Activated CD4-positive, alpha-beta memory T cell treated with anti-CD3 and anti-CD28 coated beads for 36 hours (primary cell): ENCODE results near the gene WASHC1. TPM values are rescaled to one million over a fixed set of nuclear protein-coding genes. Genes with fewer than 3 reads are reported as not detected.
"Not testable (repeated sequence)": the region's sequence is repeated elsewhere in the genome, so short reads cannot be mapped to it uniquely, and the experiment has no call there.

ENCODE experiments used
- CTCF ChIA-PET: fragments of 350-600 bp; sonication (Branson Sonifier 250); formaldehyde crosslinking; loops from one replicate; lab custom pipeline; 2021; ENCODE audit warnings: antibody characterized with exemption, inconsistent platforms; lab: Charles Lee
- POLR2A ChIA-PET: fragments of 350-600 bp; sonication (Branson Sonifier 250); formaldehyde crosslinking; loops from one replicate; lab custom pipeline; 2021; ENCODE audit warnings: antibody characterized with exemption; lab: Charles Lee
- DNase-seq: peaks from one replicate; pipeline ENCODE4 v3.0.0-alpha.2; 2020
- H3K27ac Mint-ChIP-seq: one replicate; pipeline ENCODE4 v1.8.0; 2021; ENCODE audit warnings: mixed read lengths
- H3K27me3 Mint-ChIP-seq: one replicate; pipeline ENCODE4 v1.8.0; 2021; ENCODE audit warnings: mixed read lengths
- H3K36me3 Mint-ChIP-seq: one replicate; pipeline ENCODE4 v1.8.0; 2021; ENCODE audit warnings: mixed read lengths
- H3K4me1 Mint-ChIP-seq: one replicate; pipeline ENCODE4 v1.8.0; 2021; ENCODE audit warnings: low read depth, mixed read lengths
- H3K4me3 Mint-ChIP-seq: one replicate; pipeline ENCODE4 v1.8.0; 2021; ENCODE audit warnings: mild to moderate bottlenecking, mixed read lengths
- H3K9me3 Mint-ChIP-seq: one replicate; pipeline ENCODE4 v1.8.0; 2021; ENCODE audit warnings: mixed read lengths
- intact Hi-C: fragments of 100-400 bp; cut with micrococcal nuclease; formaldehyde crosslinking; loops from one replicate; pipeline ENCODE4 v1.15.1; 2023
- total RNA-seq, 2 experiments: library from RNA; stranded (reverse); gene quantifications; one replicate each; pipeline ENCODE4 v1.2.3, GENCODE V29; 2021

The WASHC1 gene, protein sequence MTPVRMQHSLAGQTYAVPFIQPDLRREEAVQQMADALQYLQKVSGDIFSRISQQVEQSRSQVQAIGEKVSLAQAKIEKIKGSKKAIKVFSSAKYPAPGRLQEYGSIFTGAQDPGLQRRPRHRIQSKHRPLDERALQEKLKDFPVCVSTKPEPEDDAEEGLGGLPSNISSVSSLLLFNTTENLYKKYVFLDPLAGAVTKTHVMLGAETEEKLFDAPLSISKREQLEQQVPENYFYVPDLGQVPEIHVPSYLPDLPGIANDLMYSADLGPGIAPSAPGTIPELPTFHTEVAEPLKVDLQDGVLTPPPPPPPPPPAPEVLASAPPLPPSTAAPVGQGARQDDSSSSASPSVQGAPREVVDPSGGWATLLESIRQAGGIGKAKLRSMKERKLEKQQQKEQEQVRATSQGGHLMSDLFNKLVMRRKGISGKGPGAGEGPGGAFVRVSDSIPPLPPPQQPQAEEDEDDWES
- 10 to 100 TPM; 20.8 to 22.3 TPM for total RNA-seq

DNA sequence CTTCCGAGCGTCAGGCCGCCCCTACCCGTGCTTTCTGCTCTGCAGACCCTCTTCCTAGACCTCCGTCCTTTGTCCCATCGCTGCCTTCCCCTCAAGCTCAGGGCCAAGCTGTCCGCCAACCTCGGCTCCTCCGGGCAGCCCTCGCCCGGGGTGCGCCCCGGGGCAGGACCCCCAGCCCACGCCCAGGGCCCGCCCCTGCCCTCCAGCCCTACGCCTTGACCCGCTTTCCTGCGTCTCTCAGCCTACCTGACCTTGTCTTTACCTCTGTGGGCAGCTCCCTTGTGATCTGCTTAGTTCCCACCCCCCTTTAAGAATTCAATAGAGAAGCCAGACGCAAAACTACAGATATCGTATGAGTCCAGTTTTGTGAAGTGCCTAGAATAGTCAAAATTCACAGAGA is at the start of gene WASHC1:
Gene WASHC1 (minus strand): TSS at position 101 of the 400 bp plus-strand sequence. CDS start 4,457 bp downstream, outside the sequence.
- CTCF ChIA-PET, H3K36me3 Mint-ChIP-seq, DNase-seq, H3K4me3 Mint-ChIP-seq, intact Hi-C loops, H3K27me3 Mint-ChIP-seq, H3K27ac Mint-ChIP-seq, H3K4me1 Mint-ChIP-seq, POLR2A ChIA-PET, H3K9me3 Mint-ChIP-seq: not testable (repeated sequence)

DNA sequence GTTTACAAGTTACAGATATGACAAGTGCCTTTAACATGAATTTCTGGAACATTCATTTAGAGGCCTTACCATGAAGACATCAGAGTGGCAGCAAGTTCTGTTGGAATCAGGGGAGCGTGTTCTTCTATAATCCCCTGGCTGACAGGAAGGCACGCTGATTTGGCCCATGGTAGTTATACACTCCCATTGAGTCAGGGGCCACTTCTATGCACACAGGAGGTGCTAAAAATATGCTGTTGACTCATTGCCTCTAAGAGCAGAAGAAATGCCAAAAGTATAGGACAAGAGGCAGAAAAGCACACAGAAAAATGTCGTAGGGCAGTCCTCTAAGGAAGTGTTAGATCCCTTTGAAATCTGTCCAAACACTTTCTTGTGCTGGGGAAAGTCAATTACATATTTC is 49.1 kb upstream of the WASHC1 start:
- H3K27me3 Mint-ChIP-seq, CTCF ChIA-PET, DNase-seq, H3K4me1 Mint-ChIP-seq, H3K9me3 Mint-ChIP-seq, H3K4me3 Mint-ChIP-seq, POLR2A ChIA-PET, H3K36me3 Mint-ChIP-seq, H3K27ac Mint-ChIP-seq, intact Hi-C loops: not testable (repeated sequence)

DNA sequence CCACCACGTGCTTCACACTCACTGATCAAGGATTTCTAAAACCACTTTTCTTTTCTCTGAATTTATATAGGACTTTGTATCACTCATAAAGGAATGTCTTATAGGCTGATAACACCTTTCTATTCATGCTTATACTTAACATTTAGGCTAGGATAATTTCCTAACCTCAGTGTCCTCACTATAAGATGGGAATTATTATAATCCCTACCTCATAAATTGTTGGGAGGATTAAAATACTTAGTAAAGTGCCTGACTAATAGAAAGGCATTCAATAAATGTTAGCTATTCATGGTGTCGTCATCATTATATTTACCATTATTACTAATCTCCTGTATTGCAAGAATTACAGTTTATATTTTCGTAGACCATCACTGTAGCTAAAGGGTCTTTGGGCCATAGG is 47.1 kb upstream of the WASHC1 start:
- CTCF ChIA-PET = not testable (repeated sequence)

DNA sequence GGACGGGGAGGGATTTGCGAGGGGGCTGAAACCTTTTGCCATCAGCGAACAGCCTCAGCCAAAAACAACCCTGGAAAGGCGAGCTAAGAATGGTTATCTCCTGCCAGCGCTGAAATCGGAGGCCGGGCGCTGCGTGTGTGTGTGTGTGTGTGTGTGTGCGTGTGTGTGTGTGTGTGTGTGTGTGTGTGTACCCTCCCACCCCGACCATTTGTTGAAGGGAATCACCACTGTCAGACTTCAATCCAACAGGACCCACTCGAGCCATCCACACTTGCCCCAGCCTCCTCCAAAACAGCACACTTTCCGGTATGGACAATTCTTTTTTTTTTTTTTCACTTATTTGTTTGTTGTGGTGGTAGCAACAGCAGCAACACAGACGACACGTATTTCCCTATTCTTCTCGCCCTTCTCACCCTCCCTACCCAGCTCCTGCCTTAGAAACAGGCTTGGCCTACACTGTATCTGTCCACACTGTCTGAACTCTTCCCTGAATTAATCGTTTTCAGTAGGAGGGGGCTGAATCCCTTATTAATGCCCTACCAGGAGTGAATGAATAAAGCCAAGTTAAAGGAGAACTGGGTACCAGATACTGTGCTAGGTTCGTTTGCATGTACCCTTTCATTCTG is 44.8 kb upstream of the WASHC1 start:
- intact Hi-C loops = not testable (repeated sequence)

More for the DNA sequence above, 47.1 kb upstream of the WASHC1 start:
- intact Hi-C loops, H3K4me1 Mint-ChIP-seq, POLR2A ChIA-PET, H3K9me3 Mint-ChIP-seq, DNase-seq, H3K27ac Mint-ChIP-seq, H3K4me3 Mint-ChIP-seq, H3K36me3 Mint-ChIP-seq, H3K27me3 Mint-ChIP-seq: not testable (repeated sequence)

DNA sequence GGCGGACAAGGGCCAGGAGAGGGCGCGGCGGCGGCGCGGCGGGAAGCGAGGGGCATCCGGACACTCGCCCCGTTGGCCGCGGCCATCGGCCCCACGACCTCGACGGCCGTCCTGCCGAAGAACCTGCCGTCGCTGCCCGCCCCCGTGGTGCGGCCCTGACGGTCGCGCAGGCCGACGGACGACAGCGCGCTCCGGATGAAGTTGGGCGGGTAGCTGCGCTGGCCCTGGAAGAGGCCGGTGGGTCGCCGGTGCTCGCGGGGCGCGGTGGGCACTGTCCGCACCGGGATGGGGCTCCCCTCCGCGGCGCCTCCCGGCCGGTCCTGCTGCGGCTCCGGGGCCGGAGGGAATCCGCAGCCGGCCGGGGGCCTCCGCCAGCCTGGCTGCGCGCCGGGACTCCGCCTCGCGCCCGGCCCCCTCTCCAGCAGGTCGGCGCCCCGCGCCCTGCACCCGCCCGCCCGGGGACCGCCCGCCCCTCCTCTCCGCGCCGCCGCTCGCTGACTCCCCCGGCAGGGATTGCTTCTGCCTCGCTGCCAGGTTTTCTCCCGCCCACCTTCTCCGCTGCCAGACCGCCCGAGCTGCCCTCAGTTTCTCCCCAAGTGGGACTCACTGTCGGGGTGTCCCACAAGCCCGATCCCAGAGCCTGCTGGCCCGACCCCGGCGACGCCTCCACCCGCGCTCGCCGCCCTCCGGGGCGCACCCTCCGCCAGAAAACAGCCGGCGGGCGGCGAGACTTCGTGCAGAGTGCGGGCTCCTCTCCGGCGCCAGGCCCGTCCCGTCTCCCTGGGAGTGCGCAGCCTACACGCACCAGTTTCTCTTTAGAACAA is 44.0 kb upstream of the WASHC1 start:
- H3K4me3 Mint-ChIP-seq = peak overlapping the region; percentile 71
- H3K27me3 Mint-ChIP-seq, H3K4me1 Mint-ChIP-seq, H3K27ac Mint-ChIP-seq, CTCF ChIA-PET, intact Hi-C loops, POLR2A ChIA-PET, H3K36me3 Mint-ChIP-seq, H3K9me3 Mint-ChIP-seq: not testable (repeated sequence)
- DNase-seq = peak; percentile 28

More for the DNA sequence above, 44.8 kb upstream of the WASHC1 start:
- H3K9me3 Mint-ChIP-seq, CTCF ChIA-PET, H3K27me3 Mint-ChIP-seq, POLR2A ChIA-PET, DNase-seq, H3K4me1 Mint-ChIP-seq, H3K36me3 Mint-ChIP-seq: not testable (repeated sequence)
- peak overlapping the region; percentile 71 for H3K4me3 Mint-ChIP-seq
- peak overlapping the region; percentile 33 for H3K27ac Mint-ChIP-seq

DNA sequence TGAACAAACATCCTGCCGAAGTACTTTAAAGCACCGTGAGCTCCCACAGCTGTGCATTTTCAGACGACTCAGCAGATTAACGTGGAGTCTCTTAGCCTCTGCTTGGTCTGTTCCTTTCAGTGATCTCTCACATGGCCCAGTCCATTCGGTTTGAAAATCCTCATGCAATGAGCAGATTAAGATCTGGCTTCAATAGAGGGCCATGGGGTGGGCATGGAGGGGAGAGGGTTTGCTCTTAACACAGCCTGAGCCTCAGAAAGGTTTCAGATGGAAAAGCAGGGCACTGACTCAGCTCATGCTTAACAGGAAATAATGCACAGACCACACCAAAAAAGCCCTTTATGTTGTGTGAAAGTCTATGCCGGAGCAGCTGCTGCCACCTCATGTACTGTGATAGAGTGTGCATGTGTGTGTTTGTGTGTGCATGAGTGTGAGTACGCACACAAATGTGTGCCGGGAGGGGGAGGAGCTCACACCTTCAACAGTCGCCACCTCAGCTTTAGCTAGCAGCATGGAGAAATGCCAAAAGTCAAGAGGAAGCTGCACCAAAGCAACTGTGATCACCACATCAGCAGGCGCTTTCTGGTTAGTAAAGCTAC is 33.9 kb upstream of the WASHC1 start:
- peak overlapping the region; percentile 54 for H3K4me3 Mint-ChIP-seq

DNA sequence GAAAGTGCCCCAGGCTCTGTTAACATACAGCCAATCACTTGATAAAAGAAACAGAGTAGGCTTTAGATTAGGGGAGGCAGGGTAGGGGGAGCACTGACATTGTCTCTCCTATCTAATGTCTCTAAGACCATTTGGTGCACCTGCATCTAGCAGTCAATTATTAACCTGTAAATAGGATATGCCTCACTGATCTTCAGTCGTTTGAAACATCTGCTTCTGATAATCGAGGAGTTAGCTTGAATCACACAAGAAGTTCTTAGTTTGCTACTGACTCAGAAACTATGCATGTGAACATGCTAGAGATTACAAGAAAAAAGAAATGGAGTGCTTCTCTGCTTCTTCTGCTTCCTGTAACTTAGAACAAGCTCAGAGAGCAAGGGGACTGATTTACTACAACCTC is 23.4 kb upstream of the WASHC1 start:
- H3K9me3 Mint-ChIP-seq, CTCF ChIA-PET, H3K27me3 Mint-ChIP-seq, intact Hi-C loops, H3K36me3 Mint-ChIP-seq, POLR2A ChIA-PET, H3K27ac Mint-ChIP-seq, H3K4me3 Mint-ChIP-seq, H3K4me1 Mint-ChIP-seq, DNase-seq: not testable (repeated sequence)

More for the DNA sequence above, 33.9 kb upstream of the WASHC1 start:
- H3K4me1 Mint-ChIP-seq = peaks cover 10% of the 10 kb centered on the region
- H3K36me3 Mint-ChIP-seq, POLR2A ChIA-PET, H3K9me3 Mint-ChIP-seq, H3K27me3 Mint-ChIP-seq, CTCF ChIA-PET, intact Hi-C loops: not testable (repeated sequence)
- DNase-seq = peak; percentile 74
- peak overlapping the region; percentile 65 for H3K27ac Mint-ChIP-seq

DNA sequence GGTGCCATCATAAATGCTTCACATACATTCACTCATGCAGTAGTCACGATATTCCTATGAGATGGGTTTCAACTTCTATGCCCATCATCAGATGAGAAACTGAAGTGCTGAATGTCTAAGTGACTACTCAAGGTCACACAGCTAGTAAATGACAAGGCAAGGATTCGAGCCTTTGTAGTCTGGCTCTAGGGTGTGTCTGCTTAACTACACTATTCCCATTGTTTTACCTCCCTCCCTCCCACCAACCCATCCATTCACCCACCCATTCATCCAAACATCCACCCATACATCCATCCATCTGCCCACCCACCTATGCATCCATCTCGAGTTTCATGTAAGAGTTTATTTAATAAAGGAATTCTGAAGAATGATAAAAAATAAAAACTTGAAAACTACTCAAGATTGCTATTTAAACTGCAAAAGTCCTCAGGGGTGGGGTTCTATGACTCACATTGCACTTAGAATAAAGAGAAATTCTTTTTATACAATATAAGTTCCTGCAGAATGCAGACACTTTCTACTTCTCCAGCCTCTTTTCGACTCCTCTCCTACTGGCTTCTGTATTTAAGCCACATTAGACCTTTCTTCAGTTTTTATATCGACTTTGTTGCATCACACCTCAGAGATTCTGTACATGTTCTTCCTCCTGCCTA is 19.1 kb upstream of the WASHC1 start:
- POLR2A ChIA-PET, H3K4me1 Mint-ChIP-seq: not testable (repeated sequence)

DNA sequence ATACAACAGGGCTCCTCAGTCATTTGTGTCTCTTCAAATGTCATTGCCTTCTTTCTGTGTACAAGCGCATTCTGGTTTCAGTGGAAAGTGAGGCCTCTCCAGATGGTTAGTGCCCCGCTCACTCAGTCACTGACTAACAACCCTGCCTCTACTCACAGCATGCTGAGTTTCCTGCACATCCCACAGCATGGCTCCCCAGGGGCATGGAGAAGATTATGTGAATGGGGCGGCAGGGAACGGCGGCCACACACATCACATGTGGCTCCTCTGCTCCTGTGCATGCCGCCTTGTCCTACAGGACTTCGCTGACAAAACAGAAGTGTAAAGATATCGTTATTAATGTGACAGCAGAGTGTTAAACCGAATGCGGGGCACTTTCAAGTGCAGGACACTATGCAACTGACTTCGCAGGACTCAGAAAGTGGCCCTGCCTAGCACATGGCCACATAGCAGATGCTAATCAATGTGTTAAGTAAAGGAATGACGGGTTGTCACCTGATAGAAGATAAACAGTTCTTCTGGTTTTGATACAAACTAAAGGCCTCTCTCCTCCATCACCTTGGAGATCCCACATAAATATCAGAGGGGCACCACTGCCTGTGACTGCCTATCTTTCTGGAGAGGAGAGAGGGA is 17.5 kb upstream of the WASHC1 start:
- H3K4me3 Mint-ChIP-seq, H3K27ac Mint-ChIP-seq, POLR2A ChIA-PET, DNase-seq, H3K36me3 Mint-ChIP-seq, H3K9me3 Mint-ChIP-seq, intact Hi-C loops, CTCF ChIA-PET, H3K4me1 Mint-ChIP-seq, H3K27me3 Mint-ChIP-seq: not testable (repeated sequence)

More for the DNA sequence above, 19.1 kb upstream of the WASHC1 start:
- H3K36me3 Mint-ChIP-seq, CTCF ChIA-PET, H3K9me3 Mint-ChIP-seq, intact Hi-C loops, DNase-seq, H3K27ac Mint-ChIP-seq, H3K27me3 Mint-ChIP-seq, H3K4me3 Mint-ChIP-seq: not testable (repeated sequence)

DNA sequence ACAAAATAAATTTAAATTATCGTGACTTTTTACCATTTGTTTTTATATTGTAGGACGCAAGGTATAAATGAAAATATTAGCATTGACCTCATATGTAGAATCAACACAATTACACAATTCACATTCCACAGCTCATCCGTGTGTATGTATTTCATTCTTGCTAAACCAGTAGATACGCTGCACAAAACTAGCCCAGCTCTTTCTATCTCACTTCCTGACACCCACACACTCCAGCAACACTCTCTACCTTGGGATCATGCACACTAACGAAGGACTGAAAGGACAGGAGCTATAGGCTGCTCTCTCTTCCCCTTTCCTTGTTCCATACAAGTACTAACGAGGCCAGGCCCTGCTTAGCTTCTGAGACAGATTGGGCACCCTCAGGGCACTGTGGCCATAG is 16.9 kb upstream of the WASHC1 start:
- intact Hi-C loops, CTCF ChIA-PET, H3K27me3 Mint-ChIP-seq, H3K27ac Mint-ChIP-seq, H3K36me3 Mint-ChIP-seq, DNase-seq, H3K4me1 Mint-ChIP-seq, H3K4me3 Mint-ChIP-seq, H3K9me3 Mint-ChIP-seq, POLR2A ChIA-PET: not testable (repeated sequence)

DNA sequence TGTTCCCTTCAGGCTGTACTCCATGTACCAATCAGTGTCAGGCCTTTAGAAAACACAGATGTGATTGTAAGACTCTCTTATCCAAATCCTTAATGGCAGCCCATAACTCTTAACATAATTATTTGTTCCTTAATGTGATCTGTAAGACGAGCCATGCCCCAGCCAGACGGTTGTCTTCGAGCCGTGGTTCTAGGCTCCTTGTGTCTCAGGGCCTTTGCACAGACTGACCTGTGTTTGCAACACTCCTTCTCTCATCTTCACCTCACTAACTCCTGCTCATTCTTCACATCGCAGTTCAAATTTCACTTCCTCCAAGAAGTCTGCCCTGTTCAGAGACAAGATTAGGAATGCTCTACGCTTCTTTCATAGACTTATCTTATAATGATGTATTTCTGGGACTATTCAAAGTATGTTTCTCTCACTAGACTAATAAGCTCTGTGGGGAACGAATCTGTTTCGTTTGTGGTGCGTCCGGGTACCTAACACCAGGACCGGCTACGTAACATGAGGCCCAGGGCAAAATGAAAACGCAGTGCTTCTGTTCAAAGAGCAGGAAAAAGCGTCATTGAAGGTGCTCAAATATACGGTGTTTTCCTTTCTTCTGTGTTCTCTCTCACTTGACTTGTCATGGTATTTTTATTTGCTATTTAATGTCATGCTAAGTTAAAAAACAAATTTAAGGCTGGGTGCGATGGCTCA is 16.1 kb upstream of the WASHC1 start:
- H3K27ac Mint-ChIP-seq, H3K27me3 Mint-ChIP-seq, H3K9me3 Mint-ChIP-seq, intact Hi-C loops, POLR2A ChIA-PET, DNase-seq, CTCF ChIA-PET, H3K4me3 Mint-ChIP-seq, H3K4me1 Mint-ChIP-seq, H3K36me3 Mint-ChIP-seq: not testable (repeated sequence)
